ENCODE measurements around the gene HOOK2. TPM values are rescaled to one million over a fixed set of nuclear protein-coding genes. Genes with fewer than 3 reads are reported as not detected.

HOOK2 gene
- total and polyA plus RNA-seq, 4 experiments from 2014 or later: 2.6 to 24.2 (median 13.3) TPM

- Mint-ChIP-seq H3K4me1 (peaks cover 4 to 14% (median 5%) of the 10 kb centered on the region in 4 donors), H3K4me3 (no peak overlapping the region), H3K27ac (no peak overlapping the region), H3K27me3 (no peaks in the 10 kb centered on the region), H3K36me3 (peaks cover 0 to 5% of the 10 kb centered on the region in 2 donors), H3K9me3 (peaks cover 0 to 2% (median 0%) of the 10 kb centered on the region in 8 donors)
- ChIA-PET POLR2A (ENCODE audit: partially characterized antibody) (interaction anchor here (0.6 to 3.6 kb wide), 3 partner anchors 10 to 511 kb away, joined by 3 to 30 read pairs (median 11); no protein-coding TSS in a partner anchor), CTCF (ENCODE audit: partially characterized antibody) (interaction anchor here (1.1 to 27.8 kb wide), 6 partner anchors 8 to 106 kb away, joined by 3 to 906 read pairs (median 25); partner anchors contain the start of genes HOOK2, JUNB, PRDX2 and RNASEH2A)
- DNase-seq: no peak
- Histone ChIP-seq H3K27me3 (ENCODE audit: insufficient read depth, low read length) (no peaks in the 10 kb centered on the region), H3K9me3 (ENCODE audit: control insufficient read depth in 1 of 2, low read length in 2 of 2) (no peaks in the 10 kb centered on the region), H3K27ac (ENCODE audit: low read depth, low read length) (no peak overlapping the region), H3K36me3 (ENCODE audit: insufficient read depth, low read length) (no peaks in the 10 kb centered on the region), H3K4me1 (ENCODE audit: insufficient read depth, low read length) (no peaks in the 10 kb centered on the region), H3K4me3 (ENCODE audit: low read length in 2 of 2) (no peak overlapping the region)
- intact Hi-C loops (cut with micrococcal nuclease): no loop called here
These were observed 7.7 kb downstream of the HOOK2 start for GRCh38 chr19:12767666-12768065.

- intact Hi-C loops (cut with micrococcal nuclease): no loop called here
- Histone ChIP-seq H3K4me1 (ENCODE audit: insufficient read depth, low read length) (no peaks in the 10 kb centered on the region), H3K27ac (ENCODE audit: low read depth, low read length) (no peak overlapping the region), H3K36me3 (ENCODE audit: insufficient read depth, low read length) (no peaks in the 10 kb centered on the region), H3K4me3 (ENCODE audit: low read length in 2 of 2) (no peak overlapping the region), H3K27me3 (ENCODE audit: insufficient read depth, low read length) (no peaks in the 10 kb centered on the region), H3K9me3 (ENCODE audit: control insufficient read depth in 1 of 2, low read length in 2 of 2) (no peaks in the 10 kb centered on the region)
- peaks cover 4 to 14% (median 5%) of the 10 kb centered on the region in 4 donors for H3K4me1 Mint-ChIP-seq
- no peak for DNase-seq
- H3K36me3 Mint-ChIP-seq: peaks cover 0 to 5% of the 10 kb centered on the region in 2 donors
- no peaks in the 10 kb centered on the region for H3K27me3 Mint-ChIP-seq
- H3K9me3 Mint-ChIP-seq: peaks cover 0 to 2% (median 0%) of the 10 kb centered on the region in 8 donors
- ChIA-PET POLR2A (ENCODE audit: partially characterized antibody) (interaction anchor here (0.6 to 3.6 kb wide), 3 partner anchors 11 to 511 kb away, joined by 3 to 30 read pairs (median 11); no protein-coding TSS in a partner anchor), CTCF (ENCODE audit: partially characterized antibody) (interaction anchor here (1.1 to 27.8 kb wide), 8 partner anchors 9 to 106 kb away, joined by 3 to 906 read pairs (median 7); partner anchors contain the start of genes HOOK2, JUNB, PRDX2 and RNASEH2A)
- H3K27ac Mint-ChIP-seq: no peak overlapping the region
- H3K4me3 Mint-ChIP-seq: no peak overlapping the region
These were observed 8.2 kb downstream of the HOOK2 start for GRCh38 chr19:12767150-12767549.

DNA sequence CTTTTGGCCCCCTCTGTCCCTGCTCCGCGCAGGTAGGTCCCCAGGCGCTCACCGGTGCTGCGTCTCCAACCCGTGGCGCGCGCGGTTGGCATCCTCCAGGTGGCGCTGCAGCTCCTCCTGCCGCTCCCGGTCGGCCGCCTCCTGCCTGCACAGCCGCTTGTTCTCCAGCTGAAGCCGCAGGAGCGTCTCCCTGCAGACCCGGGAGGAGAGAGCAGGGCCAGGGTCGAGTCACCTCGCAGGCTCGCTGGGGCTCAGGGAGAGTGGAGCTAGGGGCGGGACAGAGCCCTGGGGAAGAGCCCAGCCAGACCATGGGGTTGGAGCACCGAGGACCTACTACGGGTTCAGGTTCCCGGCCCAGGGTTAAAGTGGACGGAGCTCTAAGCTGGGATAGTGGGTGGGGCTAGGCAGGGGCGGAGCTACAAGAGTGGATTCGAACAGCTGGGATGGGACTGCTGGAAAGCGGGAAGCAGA is 9.3 kb downstream of the HOOK2 start:
- intact Hi-C loops (cut with micrococcal nuclease): loop anchor here (1.0 kb wide), 3 partner anchors 9 to 81 kb away; partner anchors contain the start of gene HOOK2
- no peaks in the 10 kb centered on the region for H3K27me3 ChIP-seq (ENCODE audit: insufficient read depth, low read length)
- H3K4me1 Mint-ChIP-seq: peaks cover 2 to 14% (median 6%) of the 10 kb centered on the region in 4 donors
- DNase-seq: peak; percentile 63 to 83 (median 69)
- peaks cover 0 to 5% of the 10 kb centered on the region in 2 donors for H3K36me3 Mint-ChIP-seq
- H3K27ac Mint-ChIP-seq: peak overlapping the region in 1 of 7 donors; percentile 42
- no peaks in the 10 kb centered on the region for H3K36me3 ChIP-seq (ENCODE audit: insufficient read depth, low read length)
- H3K4me1 ChIP-seq (ENCODE audit: insufficient read depth, low read length): no peaks in the 10 kb centered on the region
- ChIA-PET POLR2A (ENCODE audit: partially characterized antibody) (interaction anchor here (0.8 to 3.6 kb wide), 8 partner anchors 10 to 199 kb away, joined by 3 to 30 read pairs (median 4); partner anchors contain the start of genes HOOK2 and JUNB), CTCF (ENCODE audit: partially characterized antibody) (interaction anchor here (0.7 to 27.8 kb wide), 13 partner anchors 10 to 107 kb away, joined by 3 to 906 read pairs (median 5); partner anchors contain the start of genes HOOK2, JUNB, PRDX2 and RNASEH2A)
- no peak overlapping the region for H3K27ac ChIP-seq (ENCODE audit: low read depth, low read length)
- peak overlapping the region in 1 of 8 donors; percentile 48 for H3K4me3 Mint-ChIP-seq
- no peaks in the 10 kb centered on the region for H3K27me3 Mint-ChIP-seq
- no peaks in the 10 kb centered on the region for H3K9me3 ChIP-seq (ENCODE audit: control insufficient read depth in 1 of 2, low read length in 2 of 2)
- peaks cover 0 to 2% (median 0%) of the 10 kb centered on the region in 8 donors for H3K9me3 Mint-ChIP-seq
- H3K4me3 ChIP-seq (ENCODE audit: low read length in 2 of 2): no peak overlapping the region

- Histone ChIP-seq H3K9me3 (ENCODE audit: control insufficient read depth in 1 of 2, low read length in 2 of 2) (no peaks in the 10 kb centered on the region), H3K36me3 (ENCODE audit: insufficient read depth, low read length) (no peaks in the 10 kb centered on the region), H3K27ac (ENCODE audit: low read depth, low read length) (no peak overlapping the region), H3K4me3 (ENCODE audit: low read length in 2 of 2) (no peak overlapping the region), H3K27me3 (ENCODE audit: insufficient read depth, low read length) (no peaks in the 10 kb centered on the region), H3K4me1 (ENCODE audit: insufficient read depth, low read length) (no peaks in the 10 kb centered on the region)
- DNase-seq: no peak
- intact Hi-C loops (cut with micrococcal nuclease): no loop called here
- H3K36me3 Mint-ChIP-seq: peaks cover 0 to 5% of the 10 kb centered on the region in 2 donors
- no peak overlapping the region for H3K27ac Mint-ChIP-seq
- H3K9me3 Mint-ChIP-seq: peaks cover 0 to 2% (median 0%) of the 10 kb centered on the region in 8 donors
- H3K4me1 Mint-ChIP-seq: peaks cover 4 to 11% (median 7%) of the 10 kb centered on the region in 4 donors
- no peaks in the 10 kb centered on the region for H3K27me3 Mint-ChIP-seq
- H3K4me3 Mint-ChIP-seq: no peak overlapping the region
- ChIA-PET POLR2A (ENCODE audit: partially characterized antibody) (interaction anchor here (0.8 to 3.6 kb wide), 5 partner anchors 17 to 83 kb away, joined by 3 to 30 read pairs (median 10); partner anchors contain the start of gene JUNB), CTCF (ENCODE audit: partially characterized antibody) (interaction anchor here (0.5 to 27.8 kb wide), 8 partner anchors 11 to 402 kb away, joined by 3 to 906 read pairs (median 4); partner anchors contain the start of genes HOOK2, JUNB, PRDX2 and RNASEH2A)
These were observed 10.7 kb downstream of the HOOK2 start for GRCh38 chr19:12764698-12765097.

GRCh38 chr19:12763100-12763499 is 12.3 kb downstream of the HOOK2 start:
- DNase-seq: no peak
- Histone ChIP-seq H3K27ac (ENCODE audit: low read depth, low read length) (no peak overlapping the region), H3K36me3 (ENCODE audit: insufficient read depth, low read length) (no peaks in the 10 kb centered on the region), H3K27me3 (ENCODE audit: insufficient read depth, low read length) (no peaks in the 10 kb centered on the region), H3K4me3 (ENCODE audit: low read length in 2 of 2) (no peak overlapping the region), H3K9me3 (ENCODE audit: control insufficient read depth in 1 of 2, low read length in 2 of 2) (no peaks in the 10 kb centered on the region), H3K4me1 (ENCODE audit: insufficient read depth, low read length) (no peaks in the 10 kb centered on the region)
- H3K4me1 Mint-ChIP-seq: peaks cover 2 to 8% (median 4%) of the 10 kb centered on the region in 4 donors
- no peak overlapping the region for H3K27ac Mint-ChIP-seq
- H3K36me3 Mint-ChIP-seq: peaks cover 0 to 5% of the 10 kb centered on the region in 2 donors
- H3K4me3 Mint-ChIP-seq: no peak overlapping the region
- H3K27me3 Mint-ChIP-seq: peaks cover 0 to 1% of the 10 kb centered on the region in 2 donors
- POLR2A ChIA-PET (ENCODE audit: partially characterized antibody): interaction anchor here (2.8 kb wide), 1 partner anchor 29 kb away, joined by 10 read pairs; no protein-coding TSS in a partner anchor
- CTCF ChIA-PET (ENCODE audit: partially characterized antibody): interaction anchor here (1.0 to 27.8 kb wide), 5 partner anchors 13 to 91 kb away, joined by 3 to 906 read pairs (median 44); partner anchors contain the start of genes GET3, HOOK2, JUNB and PRDX2
- intact Hi-C loops (cut with micrococcal nuclease): no loop called here
- H3K9me3 Mint-ChIP-seq: peaks cover 0 to 2% (median 0%) of the 10 kb centered on the region in 8 donors

DNA sequence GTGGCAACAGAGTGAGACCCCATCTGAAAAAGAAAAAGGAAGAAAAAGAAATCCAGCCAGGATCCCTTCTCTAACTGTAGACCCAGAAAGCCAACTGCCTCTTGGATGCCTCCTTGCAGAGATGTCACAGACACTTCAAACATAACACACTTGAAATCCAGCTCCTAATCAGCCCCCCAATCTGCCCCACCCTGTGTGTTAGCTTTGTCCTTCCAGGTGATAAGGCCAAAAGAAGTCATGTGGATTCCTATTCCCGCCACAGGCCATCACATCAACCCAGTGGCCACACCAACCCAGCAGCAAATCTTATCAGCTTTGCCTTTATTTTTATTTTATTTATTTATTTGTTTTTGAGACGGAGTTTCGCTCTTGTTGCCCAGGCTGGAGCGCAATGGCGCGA is 15.7 kb downstream of the HOOK2 start:
- Mint-ChIP-seq H3K4me1 (peaks cover 4 to 10% (median 5%) of the 10 kb centered on the region in 4 donors), H3K27me3 (peaks cover 1 to 2% of the 10 kb centered on the region in 2 donors), H3K4me3 (no peak overlapping the region), H3K36me3 (no peaks in the 10 kb centered on the region), H3K27ac (no peak overlapping the region), H3K9me3 (no peaks in the 10 kb centered on the region)
- peaks cover 3% of the 10 kb centered on the region for H3K4me1 ChIP-seq (ENCODE audit: insufficient read depth, low read length)
- no peak overlapping the region for H3K27ac ChIP-seq (ENCODE audit: low read depth, low read length)
- no peaks in the 10 kb centered on the region for H3K27me3 ChIP-seq (ENCODE audit: insufficient read depth, low read length)
- no peak for DNase-seq
- no peaks in the 10 kb centered on the region for H3K36me3 ChIP-seq (ENCODE audit: insufficient read depth, low read length)
- POLR2A ChIA-PET (ENCODE audit: partially characterized antibody): interaction anchor here (1.0 to 2.6 kb wide), 5 partner anchors 18 to 36 kb away, joined by 3 to 15 read pairs (median 3); partner anchors contain the start of genes GET3 and JUNB
- CTCF ChIA-PET (ENCODE audit: partially characterized antibody): interaction anchor here (1.0 to 27.8 kb wide), 20 partner anchors 10 to 120 kb away, joined by 3 to 906 read pairs (median 6); partner anchors contain the start of genes GET3, JUNB, PRDX2 and RNASEH2A
- H3K9me3 ChIP-seq (ENCODE audit: control insufficient read depth in 1 of 2, low read length in 2 of 2): no peaks in the 10 kb centered on the region
- H3K4me3 ChIP-seq (ENCODE audit: low read length in 2 of 2): no peak overlapping the region
- intact Hi-C loops (cut with micrococcal nuclease): loop anchor here (1.0 kb wide), 4 partner anchors 37 to 195 kb away; no protein-coding TSS in a partner anchor

Data from CD4-positive, alpha-beta memory T cell (primary cell).